GM21390 (cell line): ENCODE measurements around the gene NBEA.
A peak's percentile ranks its signal among the peaks of the same experiment; 100 is the strongest.

Experiments used
- ATAC-seq: cut with Tn5 transposase; IDR thresholded peaks from one replicate; pipeline ENCODE4 v1.9.1; 2021; ENCODE audit not compliant: unreplicated experiment

The NBEA gene

DNA sequence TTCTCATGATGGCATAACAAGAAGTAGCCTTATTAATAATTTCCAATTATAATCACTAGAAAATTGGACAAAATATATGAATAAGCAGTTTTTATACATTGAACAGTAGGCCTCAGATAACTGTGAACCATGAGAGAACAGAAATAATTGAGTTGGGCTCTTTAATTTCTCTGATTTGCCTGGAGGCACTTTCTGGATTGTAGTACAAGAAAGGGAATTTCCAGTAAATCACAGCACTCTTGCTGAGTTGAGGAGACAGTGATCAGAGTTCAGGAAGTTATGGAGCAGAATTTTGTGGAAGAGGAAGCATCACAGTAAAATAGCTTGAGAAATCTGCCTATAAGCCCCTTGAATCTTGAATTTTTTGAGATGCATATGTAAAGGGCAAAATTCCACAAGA is 318.2 kb downstream of the NBEA start:
- no peak for ATAC-seq

DNA sequence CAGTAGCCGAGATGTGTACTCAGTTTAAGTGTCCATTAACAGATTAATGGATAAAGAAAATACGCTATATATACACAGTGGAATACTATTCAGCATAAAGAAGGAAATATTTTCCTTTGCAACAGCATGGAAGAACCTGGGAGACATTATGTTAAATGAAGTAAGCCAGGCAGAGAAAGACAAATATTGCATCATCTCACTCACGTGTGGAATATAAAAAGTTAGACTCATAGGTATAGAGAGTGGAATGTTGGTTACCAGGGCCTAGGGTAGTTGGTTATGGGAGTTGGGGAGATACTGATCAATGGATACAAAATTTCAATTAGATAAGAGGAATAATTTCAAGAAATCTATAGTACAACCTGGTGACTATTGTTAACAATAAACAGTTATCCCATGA is 324.3 kb downstream of the NBEA start:
- ATAC-seq, result no peak

- no peak for ATAC-seq
Measured at GRCh38 chr13:35278917-35279316, 336.8 kb downstream of the NBEA start.

DNA sequence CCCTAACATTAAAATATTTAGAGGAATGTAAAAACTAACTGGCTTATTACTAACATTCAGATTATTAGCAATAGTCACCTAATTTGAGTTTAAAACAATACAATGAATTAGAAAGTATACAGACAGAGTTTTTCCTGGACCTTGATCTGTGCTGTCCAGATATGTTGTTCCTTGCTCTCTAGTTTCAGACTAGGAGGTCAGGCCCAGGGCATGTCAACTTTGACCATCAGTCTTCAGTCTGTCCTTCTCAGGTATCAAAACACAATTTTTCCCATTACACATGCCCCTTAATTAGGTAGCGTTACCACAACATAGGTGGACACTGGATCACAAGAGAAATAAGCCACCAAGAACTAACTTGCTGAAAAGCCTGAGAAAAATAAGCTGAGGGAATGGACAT is 337.4 kb downstream of the NBEA start:
- no peak for ATAC-seq

GRCh38 chr13:35283856-35284255 is 341.8 kb downstream of the NBEA start:
- peak; percentile 42 for ATAC-seq

- no peak for ATAC-seq
Measured at GRCh38 chr13:35285677-35286076, 343.6 kb downstream of the NBEA start.

DNA sequence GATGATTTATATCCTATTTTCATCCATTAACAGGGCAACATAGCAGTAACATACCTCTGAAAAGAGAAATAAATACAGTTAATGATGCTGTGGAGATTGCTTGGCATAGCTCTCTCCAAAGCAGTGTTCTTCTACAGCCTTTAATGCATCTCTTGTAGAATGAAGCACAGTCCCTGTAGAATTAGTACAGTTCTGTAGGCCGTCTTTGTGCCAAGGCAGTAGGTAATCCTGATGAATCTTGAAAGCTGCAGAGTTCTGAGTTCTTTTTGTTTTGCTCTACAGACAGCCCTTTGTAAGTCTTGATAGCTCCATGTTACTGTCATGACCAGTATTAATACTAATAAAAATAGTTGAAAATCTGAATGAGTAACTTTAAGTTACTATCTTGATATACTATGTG is 350.3 kb downstream of the NBEA start:
- no peak for ATAC-seq

GRCh38 chr13:35293579-35294226 is 351.6 kb downstream of the NBEA start:
- ATAC-seq, result no peak

- no peak for ATAC-seq
Measured at GRCh38 chr13:35309706-35310105, 367.6 kb downstream of the NBEA start.

GRCh38 chr13:35332134-35332533 is 390.1 kb downstream of the NBEA start:
- no peak for ATAC-seq

GRCh38 chr13:35333157-35333556 is 391.1 kb downstream of the NBEA start:
- ATAC-seq, result no peak

- ATAC-seq, result no peak
Measured at GRCh38 chr13:35342440-35342839, 400.4 kb downstream of the NBEA start.

DNA sequence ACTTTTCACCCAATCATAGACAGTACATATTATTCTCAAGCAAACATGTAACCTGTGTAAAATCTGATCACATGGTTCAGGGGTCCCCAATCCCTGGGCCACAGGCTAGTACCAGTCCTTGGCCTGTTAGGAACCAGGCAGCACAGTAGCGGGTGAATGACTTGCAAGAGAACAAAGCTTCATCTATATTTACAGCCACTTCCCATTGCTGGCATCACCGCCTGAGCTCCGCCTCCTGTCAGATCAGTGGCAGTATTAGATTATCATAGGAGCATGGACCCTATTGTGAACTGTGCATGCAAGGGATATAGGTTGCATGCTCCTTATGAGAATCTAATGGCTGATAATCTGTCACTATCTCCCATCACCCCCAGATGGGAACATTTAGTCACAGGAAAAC is 401.3 kb downstream of the NBEA start:
- ATAC-seq, result no peak

DNA sequence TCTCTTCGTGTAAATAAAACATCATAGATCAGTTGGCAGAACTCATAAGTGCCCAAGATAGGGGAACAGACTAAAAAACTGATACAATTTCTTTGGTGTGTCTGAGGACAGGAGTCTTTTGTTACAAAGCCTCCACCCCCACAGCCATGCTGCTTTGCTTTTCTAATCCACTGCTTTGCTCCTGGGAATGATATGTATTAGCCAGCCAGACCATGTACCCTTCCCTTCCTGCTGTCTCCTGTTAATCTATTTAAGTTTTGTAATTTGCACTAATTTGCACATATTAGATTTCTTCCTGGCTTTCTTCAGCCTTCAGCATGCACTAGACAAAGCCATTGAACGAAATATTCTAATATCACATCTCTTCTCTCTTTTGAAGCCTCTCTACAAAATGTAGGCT is 403.9 kb downstream of the NBEA start:
- no peak for ATAC-seq

DNA sequence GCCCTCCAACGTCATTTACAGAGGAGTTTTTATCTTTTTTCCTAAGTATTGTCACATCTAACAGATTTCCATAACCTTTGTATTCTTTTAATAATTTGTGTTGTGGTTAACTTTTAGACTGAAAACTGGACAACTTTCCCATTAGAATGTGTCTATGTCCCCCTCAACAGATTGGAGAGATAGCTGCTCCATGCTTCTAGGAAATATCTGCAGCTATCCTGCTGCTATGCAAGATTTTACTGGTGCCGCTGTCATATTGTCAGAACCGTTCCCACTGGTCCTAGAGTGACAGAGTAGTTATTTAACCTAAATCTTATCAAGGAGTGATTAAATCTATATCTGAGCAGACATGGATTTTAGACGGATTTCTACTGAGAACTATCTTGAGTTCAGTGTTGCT is 404.4 kb downstream of the NBEA start:
- ATAC-seq, result no peak

DNA sequence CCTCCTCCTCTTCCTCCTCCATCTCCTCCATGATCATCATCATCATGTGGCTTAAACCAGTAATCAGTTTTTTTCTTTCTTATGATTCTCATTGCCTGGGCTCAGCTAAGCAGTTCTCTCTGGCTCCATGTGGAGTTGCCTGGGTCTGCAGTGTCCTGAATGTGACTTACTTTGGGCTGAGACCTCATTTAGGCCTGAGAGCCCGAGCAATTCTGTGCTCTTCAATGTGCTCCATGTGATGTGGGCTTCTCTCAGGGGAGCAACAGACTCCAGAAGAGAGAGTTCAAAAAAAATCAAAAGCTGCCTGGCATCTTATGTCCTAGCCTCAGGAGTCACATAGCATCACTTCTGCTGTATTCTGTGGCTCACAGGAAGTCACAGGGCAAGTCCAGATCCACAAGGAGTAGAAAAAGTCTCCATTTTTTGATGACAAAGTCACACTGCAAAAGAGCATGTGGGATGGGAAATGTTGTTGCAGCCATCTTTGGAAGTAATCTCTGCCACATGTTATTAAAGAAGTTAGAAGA is 405.7 kb downstream of the NBEA start:
- ATAC-seq, result no peak

GRCh38 chr13:35349052-35349451 is 407.0 kb downstream of the NBEA start:
- ATAC-seq, result peak; percentile 21

GRCh38 chr13:35349673-35350278 is 407.7 kb downstream of the NBEA start:
- ATAC-seq, result peak; percentile 84

DNA sequence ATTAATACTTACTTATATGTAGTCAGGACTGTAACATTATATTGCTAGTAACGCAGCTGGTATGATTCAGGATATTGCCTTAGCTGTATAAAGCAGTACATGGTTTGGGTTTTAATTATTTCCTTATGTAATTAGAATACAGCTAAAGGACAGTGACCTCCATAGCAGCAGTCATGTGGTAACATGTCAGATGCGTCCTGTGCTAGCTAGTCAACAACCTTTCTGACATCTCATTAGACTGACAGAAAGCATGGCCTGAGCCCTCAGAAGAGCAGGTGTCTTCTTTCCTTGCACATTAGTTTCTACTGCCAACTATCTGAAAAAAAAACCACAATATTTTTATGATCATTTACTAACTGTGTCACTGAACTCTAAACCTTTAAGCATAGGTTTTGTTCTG is 412.2 kb downstream of the NBEA start:
- ATAC-seq, result no peak

GRCh38 chr13:35354882-35355281 is 412.8 kb downstream of the NBEA start:
- ATAC-seq, result no peak

DNA sequence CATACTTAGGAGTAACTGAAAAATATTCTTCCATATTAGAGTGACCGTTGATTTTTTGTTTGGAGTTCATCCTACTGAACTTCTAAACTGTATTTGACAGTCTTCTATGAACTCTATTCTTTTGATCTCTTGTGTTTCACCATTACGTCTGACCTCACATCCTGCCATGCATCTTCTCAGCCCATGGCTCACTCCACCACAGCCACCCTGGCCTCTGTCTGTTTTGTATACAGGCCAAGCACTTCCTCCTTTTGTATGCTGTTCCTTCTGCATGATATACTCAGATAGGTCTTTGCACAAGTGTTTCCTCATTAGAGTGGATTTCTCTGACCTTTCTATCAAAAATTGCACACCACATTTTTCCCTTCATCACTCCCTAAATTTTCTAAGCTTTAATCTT is 414.5 kb downstream of the NBEA start:
- ATAC-seq, result no peak

DNA sequence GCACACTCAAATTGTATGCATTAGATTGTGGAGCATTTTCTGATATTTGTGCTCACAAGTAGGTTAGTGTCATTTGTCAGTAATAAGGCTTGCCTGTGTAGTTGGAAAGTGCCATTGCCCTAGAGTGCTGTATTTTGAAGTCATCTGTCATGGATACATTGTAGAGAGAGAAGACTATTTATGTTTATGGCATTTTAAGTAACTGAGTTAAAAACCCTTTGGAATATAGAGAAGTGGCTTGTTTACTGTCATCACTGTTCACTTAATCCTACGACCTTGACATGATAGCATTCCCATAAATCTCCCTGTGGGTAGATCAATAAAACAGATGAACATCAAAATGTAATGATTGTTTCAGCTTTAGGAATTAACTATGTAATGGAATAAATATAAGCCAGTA is 423.8 kb downstream of the NBEA start:
- no peak for ATAC-seq

DNA sequence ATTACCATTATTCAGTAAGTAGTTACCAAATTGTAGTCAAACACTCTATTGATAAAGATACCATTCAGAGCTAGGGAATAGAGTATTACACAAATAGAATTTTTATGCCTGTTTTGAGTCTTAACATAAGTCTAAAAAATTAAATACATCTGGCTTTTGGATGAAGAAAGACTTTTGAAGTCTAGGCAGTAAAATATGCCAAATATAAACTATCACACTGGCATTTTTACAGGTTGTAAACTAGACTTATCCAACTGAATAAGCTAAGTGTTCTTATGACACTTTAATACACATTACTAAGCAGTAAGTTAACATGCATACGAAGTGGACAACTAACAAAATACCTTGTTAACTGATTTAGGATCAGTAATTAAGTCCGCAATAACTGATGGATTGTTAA is 425.5 kb downstream of the NBEA start:
- no peak for ATAC-seq
